Ecto neural progenitor cell (in vitro differentiated cells): ENCODE measurements around the gene MDFIC2.

ENCODE experiments used
- DNase-seq: peaks from one replicate; pipeline ENCODE4 v3.0.0-alpha.2; 2018; ENCODE audit warnings: low spot score

The MDFIC2 gene

DNA sequence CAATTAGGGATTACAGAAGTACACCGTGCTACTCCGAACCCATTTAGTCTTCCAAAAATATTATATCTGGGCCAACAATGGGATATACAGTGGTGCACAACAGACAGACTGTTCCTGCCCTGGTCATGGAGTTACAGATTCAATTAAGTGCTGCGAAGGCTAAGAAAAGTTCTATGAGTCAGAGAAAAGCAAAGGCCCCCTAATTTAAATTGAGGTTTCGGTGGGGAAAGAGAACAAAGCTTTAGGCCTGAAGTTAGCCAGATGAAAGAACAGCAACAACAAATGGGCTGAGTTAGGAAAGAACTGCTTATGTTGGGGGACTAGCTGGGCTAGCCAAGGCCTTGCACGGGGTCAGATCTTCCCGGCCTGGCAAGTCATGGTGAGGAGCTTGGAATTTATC is 131.8 kb downstream of the MDFIC2 start:
- DNase-seq = no peak

DNA sequence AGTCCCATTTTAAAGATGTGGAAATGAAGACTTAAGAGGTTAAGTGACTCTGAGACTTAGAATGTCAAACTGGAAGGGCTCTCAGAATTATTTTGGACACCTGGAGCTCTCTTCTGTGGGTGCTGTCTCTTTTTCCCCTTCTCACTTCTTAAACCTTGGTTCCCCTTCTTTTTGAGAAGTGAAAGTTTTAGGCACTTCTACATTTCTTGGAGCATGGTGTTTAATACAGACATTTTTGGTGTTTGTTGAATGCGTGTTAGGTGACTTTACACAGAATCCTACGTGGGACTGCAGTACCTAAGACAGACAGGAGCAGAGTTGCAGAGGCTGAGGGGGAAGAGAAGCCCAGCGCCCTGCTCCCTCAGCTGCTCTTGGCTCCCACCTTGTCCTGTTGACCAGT is 133.3 kb downstream of the MDFIC2 start:
- no peak for DNase-seq

DNA sequence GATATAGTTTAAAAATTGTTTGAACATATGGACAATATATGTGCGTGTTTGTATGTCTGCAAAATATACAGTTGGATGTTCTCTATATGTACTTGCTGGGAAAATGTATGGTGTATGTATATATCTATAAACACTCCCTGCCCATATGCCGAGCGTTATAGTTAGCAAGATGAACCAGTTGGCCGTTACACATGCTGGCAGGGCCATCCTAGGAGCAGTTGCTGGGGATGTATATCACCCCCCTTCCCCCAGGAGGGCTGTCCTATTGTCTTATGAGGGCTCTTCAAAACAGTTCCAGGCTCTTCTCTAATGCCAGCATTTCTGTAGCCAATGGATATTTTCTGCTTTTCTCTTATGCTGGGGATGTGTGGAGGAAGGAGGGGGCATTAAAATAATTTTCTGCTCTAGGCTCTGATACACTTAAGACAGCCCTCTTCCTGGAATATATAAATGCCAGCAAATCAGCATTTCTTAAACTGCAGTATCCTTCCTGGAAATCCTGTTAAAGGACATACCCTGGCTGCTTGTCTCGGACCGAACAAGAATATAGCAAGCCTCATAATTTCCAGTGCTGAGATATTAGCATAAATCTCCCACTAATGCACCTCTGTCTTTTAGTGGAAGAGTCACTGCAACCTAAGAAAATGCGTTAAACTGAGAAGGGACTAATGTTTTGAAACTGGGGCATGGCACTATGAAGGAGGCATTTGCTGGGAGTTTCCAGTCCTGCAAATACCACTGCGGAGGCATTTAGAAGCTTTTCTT is 134.4 kb downstream of the MDFIC2 start:
- DNase-seq = no peak

DNA sequence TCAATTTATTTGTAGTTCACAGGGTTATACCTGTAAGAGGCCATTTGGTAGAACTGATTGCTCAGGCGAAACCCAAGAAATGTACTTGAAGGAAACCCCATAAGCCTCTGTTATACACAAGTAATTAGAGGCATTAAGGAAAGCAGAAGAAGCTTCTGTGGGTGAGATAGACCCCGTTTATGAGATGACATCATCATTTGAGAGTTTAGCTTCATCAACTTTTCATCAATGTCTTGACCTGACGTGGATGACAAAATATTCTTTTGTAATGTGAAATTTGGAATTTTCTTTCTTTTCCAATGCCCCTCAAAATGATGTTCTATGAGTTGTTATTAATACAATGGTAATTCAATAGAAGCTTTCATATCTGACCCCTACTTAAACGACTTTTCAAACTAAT is 136.2 kb downstream of the MDFIC2 start:
- no peak for DNase-seq

DNA sequence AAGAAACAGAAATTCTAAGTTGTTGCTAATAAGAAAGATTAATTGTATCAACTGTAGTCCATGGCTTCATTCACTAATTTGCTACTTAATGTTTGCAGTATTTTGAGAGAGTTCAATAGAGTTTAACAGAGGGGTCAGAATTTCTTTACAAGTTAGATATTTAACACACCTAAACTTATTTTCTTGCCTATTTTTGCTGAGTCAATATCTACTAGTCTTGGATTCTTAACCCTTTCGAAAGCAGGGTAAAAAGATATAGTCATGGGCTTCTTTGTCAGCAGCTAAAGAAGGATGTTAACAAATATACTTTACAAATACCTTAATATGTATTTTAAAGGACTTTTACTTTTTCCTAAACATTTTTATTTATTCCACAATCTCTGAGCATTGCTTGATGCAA is 155.6 kb downstream of the MDFIC2 start:
- DNase-seq = no peak

DNA sequence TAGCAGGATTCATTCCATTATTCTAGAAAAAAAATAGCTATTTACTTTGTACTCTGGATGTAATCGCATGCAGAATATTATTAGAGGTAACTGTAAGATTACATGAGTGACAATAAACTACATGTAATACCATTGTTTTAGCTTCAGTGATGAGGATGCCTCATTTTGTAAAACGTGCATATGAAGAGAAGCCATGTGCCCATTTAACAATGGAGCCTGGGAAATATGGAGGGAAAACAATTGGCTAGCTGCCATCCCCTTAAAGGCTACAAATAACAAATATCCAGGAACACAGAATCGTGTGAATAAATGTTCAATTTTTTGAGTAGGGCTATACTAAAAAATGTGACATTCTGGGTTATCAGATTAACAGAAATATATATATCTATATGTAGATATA is 161.8 kb downstream of the MDFIC2 start:
- no peak for DNase-seq

DNA sequence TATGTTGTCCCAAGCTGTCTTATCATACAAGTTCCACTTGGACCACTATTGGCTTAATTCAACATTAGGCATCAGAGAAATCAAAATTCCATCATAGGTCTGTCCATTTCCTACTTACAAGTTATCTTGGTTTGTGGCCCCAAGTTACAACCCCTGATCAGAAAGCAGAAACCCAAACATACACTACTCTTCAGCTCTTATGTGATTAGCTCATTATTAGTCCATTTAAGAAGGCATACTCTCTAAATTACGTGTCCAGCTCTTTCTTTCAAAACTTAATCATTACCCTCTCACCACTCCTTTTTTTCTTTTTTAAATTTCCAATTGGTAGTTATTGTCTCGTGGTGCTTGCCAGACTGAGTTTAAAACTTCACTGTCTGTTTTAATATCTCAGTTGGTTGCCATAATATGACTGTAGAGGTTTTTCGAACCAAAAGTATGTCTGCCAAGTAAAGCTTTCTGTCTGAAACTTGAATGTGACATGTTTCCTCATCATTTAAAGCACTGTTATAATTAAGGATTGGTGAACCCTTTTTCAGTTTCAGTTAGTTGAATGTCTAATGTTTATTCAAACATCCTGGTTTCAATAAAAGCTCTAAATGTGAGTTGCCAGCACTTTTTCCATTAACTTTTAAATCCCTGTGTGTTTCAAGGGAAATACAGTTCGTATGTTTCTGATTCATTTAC is 162.6 kb downstream of the MDFIC2 start:
- DNase-seq = no peak
